Stimulated activated CD4-positive, alpha-beta T cell treated with anti-CD3 and anti-CD28 coated beads, Interleukin-1b, Interleukin-23, amount 100 ng/mL, for 24 hours (primary cell): ENCODE data around the gene YPEL1.
"Not testable (repeated sequence)": the region's sequence is repeated elsewhere in the genome, so short reads cannot be mapped to it uniquely, and the experiment has no call there.

Source experiments
- DNase-seq, 4 experiments: peaks; one replicate each; pipeline ENCODE4 v3.0.0-alpha.2; 2020; ENCODE audit warnings: low read depth in 4 of 4, low spot score in 1 of 4

The YPEL1 gene

GRCh38 chr22:21686193-21686608 lies 49.4 kb downstream of the YPEL1 start:
- DNase-seq, result no peak

- DNase-seq, result no peak
Measured at GRCh38 chr22:21685164-21685513, 50.5 kb downstream of the YPEL1 start.

GRCh38 chr22:21684492-21685163 lies 51.0 kb downstream of the YPEL1 start:
- no peak for DNase-seq

GRCh38 chr22:21683401-21683811 lies 52.2 kb downstream of the YPEL1 start:
- DNase-seq, result no peak

- DNase-seq, result no peak
Measured at GRCh38 chr22:21682385-21683175, 53.0 kb downstream of the YPEL1 start.

GRCh38 chr22:21681566-21682370 lies 53.8 kb downstream of the YPEL1 start:
- no peak for DNase-seq

GRCh38 chr22:21680830-21681565 lies 54.6 kb downstream of the YPEL1 start:
- no peak for DNase-seq

- DNase-seq, result no peak
Measured at GRCh38 chr22:21679383-21679782, 56.2 kb downstream of the YPEL1 start.

GRCh38 chr22:21678842-21679241 lies 56.8 kb downstream of the YPEL1 start:
- DNase-seq, result not testable (repeated sequence)

- no peak for DNase-seq
Measured at GRCh38 chr22:21677606-21678443, 57.8 kb downstream of the YPEL1 start.

GRCh38 chr22:21674638-21675245 lies 60.9 kb downstream of the YPEL1 start:
- no peak for DNase-seq

GRCh38 chr22:21673534-21674321 lies 61.9 kb downstream of the YPEL1 start:
- DNase-seq, result no peak

GRCh38 chr22:21672107-21672629 lies 63.4 kb downstream of the YPEL1 start:
- no peak for DNase-seq

- no peak for DNase-seq
Measured at GRCh38 chr22:21669026-21669425, 66.6 kb downstream of the YPEL1 start.

- DNase-seq, result no peak
Measured at GRCh38 chr22:21666786-21667185, 68.8 kb downstream of the YPEL1 start.

- DNase-seq, result no peak
Measured at GRCh38 chr22:21665047-21665851, 70.3 kb downstream of the YPEL1 start.

GRCh38 chr22:21663738-21664137 lies 71.9 kb downstream of the YPEL1 start:
- DNase-seq, result no peak

GRCh38 chr22:21661991-21662390 lies 73.6 kb downstream of the YPEL1 start:
- DNase-seq, result no peak
